Measurements from ENCODE around the gene MGAT4C. TPM values are rescaled to one million over a fixed set of nuclear protein-coding genes. Genes with fewer than 3 reads are reported as not detected.

The MGAT4C gene
- total and polyA plus RNA-seq, 8 donors, result under 0.01 to 4.0 (median 0.06) TPM; not detected in 2

DNA sequence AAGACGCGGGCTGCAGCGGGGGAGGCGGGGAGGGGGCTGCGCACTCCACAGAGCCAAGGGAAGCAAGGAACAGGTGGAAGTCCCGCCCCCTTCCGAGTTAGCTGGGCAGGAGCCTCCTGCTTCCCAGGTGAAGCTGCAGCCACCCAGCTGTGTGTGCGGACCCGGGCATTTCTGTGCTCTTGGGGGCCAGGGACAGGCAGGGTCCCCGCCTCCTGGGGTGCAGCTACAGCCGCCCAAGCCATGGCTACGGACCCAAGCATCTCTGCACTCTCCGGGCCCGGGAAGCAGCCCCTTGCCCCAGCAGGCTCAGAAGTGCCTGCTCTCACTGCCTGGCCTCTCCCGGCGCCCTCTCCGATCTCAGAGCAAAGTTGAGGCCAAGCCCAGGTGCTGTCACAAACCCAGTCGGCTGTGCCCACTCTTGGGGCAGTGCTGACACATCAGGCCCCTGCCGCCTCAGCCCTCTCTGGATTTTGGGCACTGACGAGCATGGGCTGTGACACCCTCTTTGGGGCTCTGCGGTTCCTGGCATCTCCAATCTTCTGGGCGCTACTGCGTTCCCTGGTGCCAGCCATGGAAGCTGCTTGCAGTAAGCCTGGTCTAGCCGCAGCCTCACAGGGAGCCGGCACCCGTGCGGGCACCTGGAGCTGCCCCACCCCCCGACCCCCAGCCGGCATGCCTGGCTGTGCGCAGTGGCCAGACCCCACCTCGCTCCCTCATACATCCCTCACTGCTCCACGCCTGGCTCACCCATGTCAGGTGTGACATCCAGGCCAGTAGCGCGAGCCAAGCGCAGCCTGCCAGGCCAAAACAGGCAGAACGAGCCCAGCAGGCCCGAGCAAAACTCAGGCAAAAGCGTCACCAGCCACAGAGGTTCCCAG lies 8.5 kb upstream of the MGAT4C start:
- H3K4me3 ChIP-seq, result peak overlapping the region; percentile 31 to 51 (median 41)
- H3K9me3 ChIP-seq, result no peaks in the 10 kb centered on the region
- TF ChIP-seq, protein P1, sequence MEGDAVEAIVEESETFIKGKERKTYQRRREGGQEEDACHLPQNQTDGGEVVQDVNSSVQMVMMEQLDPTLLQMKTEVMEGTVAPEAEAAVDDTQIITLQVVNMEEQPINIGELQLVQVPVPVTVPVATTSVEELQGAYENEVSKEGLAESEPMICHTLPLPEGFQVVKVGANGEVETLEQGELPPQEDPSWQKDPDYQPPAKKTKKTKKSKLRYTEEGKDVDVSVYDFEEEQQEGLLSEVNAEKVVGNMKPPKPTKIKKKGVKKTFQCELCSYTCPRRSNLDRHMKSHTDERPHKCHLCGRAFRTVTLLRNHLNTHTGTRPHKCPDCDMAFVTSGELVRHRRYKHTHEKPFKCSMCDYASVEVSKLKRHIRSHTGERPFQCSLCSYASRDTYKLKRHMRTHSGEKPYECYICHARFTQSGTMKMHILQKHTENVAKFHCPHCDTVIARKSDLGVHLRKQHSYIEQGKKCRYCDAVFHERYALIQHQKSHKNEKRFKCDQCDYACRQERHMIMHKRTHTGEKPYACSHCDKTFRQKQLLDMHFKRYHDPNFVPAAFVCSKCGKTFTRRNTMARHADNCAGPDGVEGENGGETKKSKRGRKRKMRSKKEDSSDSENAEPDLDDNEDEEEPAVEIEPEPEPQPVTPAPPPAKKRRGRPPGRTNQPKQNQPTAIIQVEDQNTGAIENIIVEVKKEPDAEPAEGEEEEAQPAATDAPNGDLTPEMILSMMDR (IDR thresholded peaks at IDR 0.05), result no peak
- TF ChIP-seq EP300 (IDR thresholded peaks at IDR 0.05), result no peak
- no peak for TF ChIP-seq POLR2AphosphoS5 (IDR thresholded peaks at IDR 0.05)
- TF ChIP-seq POLR2A (IDR thresholded peaks at IDR 0.05), result no peak
- peak; percentile 71 to 80 for DNase-seq
- intact Hi-C loops (cut with DNase I; ENCODE audit: low total_unique reads), result no loop called here
- peak overlapping the region; percentile 35 to 61 (median 50) for H3K27ac ChIP-seq
- peaks cover 0 to 11% (median 5%) of the 10 kb centered on the region in 4 donors for H3K4me1 ChIP-seq
- no peaks in the 10 kb centered on the region for H3K36me3 ChIP-seq
- no peaks in the 10 kb centered on the region for H3K27me3 ChIP-seq
- WGBS, 5 donors, result 10 to 32% (median 13%) methylated on average over 19 to 38 of the region's 38 CpGs

DNA sequence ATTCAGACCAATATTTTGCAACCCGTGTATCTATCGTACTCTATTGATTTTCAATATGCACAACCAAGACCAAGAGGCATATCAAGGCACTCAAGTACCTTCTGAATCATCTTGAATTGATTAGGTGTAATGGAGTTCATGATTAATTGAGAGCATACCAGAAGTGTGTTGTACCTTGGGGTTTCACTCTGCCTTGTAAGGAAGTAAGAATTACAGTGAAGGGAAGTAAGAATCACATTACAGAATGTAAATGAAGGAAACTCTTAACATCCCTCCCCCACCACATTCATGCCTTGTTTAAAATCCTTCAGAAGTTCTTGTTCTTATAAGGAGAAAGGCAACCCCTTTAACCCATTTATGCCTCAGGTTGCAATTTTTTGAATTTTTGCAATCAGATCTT lies 5.4 kb upstream of the MGAT4C start:
- no peak overlapping the region for H3K4me3 ChIP-seq
- peaks cover 0 to 11% (median 5%) of the 10 kb centered on the region in 4 donors for H3K4me1 ChIP-seq
- WGBS, 5 donors, result 88 to 95% (median 91%) methylated on average over 2 of the region's 2 CpGs
- H3K27me3 ChIP-seq, result no peaks in the 10 kb centered on the region
- no peak for TF ChIP-seq POLR2AphosphoS5 (IDR thresholded peaks at IDR 0.05)
- TF ChIP-seq POLR2A (IDR thresholded peaks at IDR 0.05), result no peak
- no peak for TF ChIP-seq EP300 (IDR thresholded peaks at IDR 0.05)
- TF ChIP-seq, protein P1 (IDR thresholded peaks at IDR 0.05), result no peak
- H3K9me3 ChIP-seq, result no peaks in the 10 kb centered on the region
- intact Hi-C loops (cut with DNase I; ENCODE audit: low total_unique reads), result no loop called here
- no peak for DNase-seq
- H3K36me3 ChIP-seq, result no peaks in the 10 kb centered on the region
- H3K27ac ChIP-seq, result no peak overlapping the region

DNA sequence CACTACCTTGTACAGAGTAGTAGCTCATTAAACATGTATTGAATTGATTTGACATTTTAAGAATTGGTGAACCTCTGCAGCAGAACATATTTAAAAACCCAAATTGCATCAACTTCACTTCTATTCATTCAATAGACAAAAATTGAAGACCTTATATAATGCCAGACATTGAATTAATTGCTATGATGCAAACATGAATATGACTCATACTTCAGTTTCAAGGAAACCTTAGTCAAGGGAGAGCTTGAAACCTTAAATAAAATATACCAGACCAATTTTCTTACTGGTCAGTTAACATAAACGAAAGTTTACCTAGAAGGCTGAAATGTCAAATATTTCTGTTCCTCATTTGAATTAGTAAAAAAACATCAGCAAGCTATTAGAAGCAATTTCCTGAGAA lies 5.0 kb upstream of the MGAT4C start:
- no peak for DNase-seq
- H3K27ac ChIP-seq, result no peak overlapping the region
- no peaks in the 10 kb centered on the region for H3K9me3 ChIP-seq
- WGBS, 5 donors, result 63 to 77% (median 68%) methylated on average over 1 of the region's 1 CpG
- no peaks in the 10 kb centered on the region for H3K36me3 ChIP-seq
- H3K4me1 ChIP-seq, result peaks cover 0 to 11% (median 5%) of the 10 kb centered on the region in 4 donors
- H3K27me3 ChIP-seq, result no peaks in the 10 kb centered on the region
- H3K4me3 ChIP-seq, result no peak overlapping the region
- intact Hi-C loops (cut with DNase I; ENCODE audit: low total_unique reads), result no loop called here
- TF ChIP-seq EP300 (IDR thresholded peaks at IDR 0.05) (no peak), POLR2AphosphoS5 (IDR thresholded peaks at IDR 0.05) (no peak), POLR2A (IDR thresholded peaks at IDR 0.05) (no peak)
- TF ChIP-seq, protein P1 (IDR thresholded peaks at IDR 0.05), result no peak

DNA sequence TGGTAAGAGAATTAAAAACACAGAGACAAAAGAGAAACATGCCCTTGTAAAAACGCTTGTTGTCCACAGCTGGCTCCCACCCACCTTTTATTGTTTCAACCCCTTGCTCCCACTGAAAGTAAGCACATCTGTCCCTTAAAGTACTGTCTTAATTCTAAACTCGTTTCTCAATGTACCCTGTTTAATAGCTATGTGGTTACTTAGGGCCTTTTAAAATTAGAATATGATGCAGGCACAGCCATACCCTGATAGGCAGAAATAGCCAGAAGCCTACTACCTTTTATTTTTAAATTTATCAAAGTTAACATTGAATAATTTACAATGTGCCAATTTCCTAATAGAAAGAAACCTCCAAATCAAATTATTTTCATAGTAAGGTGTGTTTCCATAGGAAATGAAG lies 4.0 kb upstream of the MGAT4C start:
- WGBS, 5 donors, result 49 to 56% (median 53%) methylated on average over 2 of the region's 2 CpGs
- no peak for DNase-seq
- H3K4me3 ChIP-seq, result no peak overlapping the region
- no peaks in the 10 kb centered on the region for H3K9me3 ChIP-seq
- peaks cover 0 to 10% (median 4%) of the 10 kb centered on the region in 4 donors for H3K4me1 ChIP-seq
- intact Hi-C loops (cut with DNase I; ENCODE audit: low total_unique reads), result no loop called here
- TF ChIP-seq POLR2AphosphoS5 (IDR thresholded peaks at IDR 0.05), result no peak
- no peak for TF ChIP-seq EP300 (IDR thresholded peaks at IDR 0.05)
- TF ChIP-seq, protein P1 (IDR thresholded peaks at IDR 0.05), result no peak
- TF ChIP-seq POLR2A (IDR thresholded peaks at IDR 0.05), result no peak
- no peaks in the 10 kb centered on the region for H3K27me3 ChIP-seq
- no peaks in the 10 kb centered on the region for H3K36me3 ChIP-seq
- no peak overlapping the region for H3K27ac ChIP-seq

Measured in stomach (tissue), 9 donors.